Stimulated activated CD8-positive, alpha-beta memory T cell treated with anti-CD3 and anti-CD28 coated beads, Interleukin-12 subunit alpha, Interleukin-12 subunit beta, amount 100 ng/mL, for 1 hour (primary cell): Measurements from ENCODE around the gene GPRC5C.
A peak's percentile ranks its signal among the peaks of the same experiment; 100 is the strongest.

ENCODE experiments used
- DNase-seq: peaks from one replicate; pipeline ENCODE4 v3.0.0-alpha.2; 2020; ENCODE audit warnings: low read depth

Gene GPRC5C

GRCh38 chr17:74452841-74453661, 21.2 kb downstream of the GPRC5C start:
- DNase-seq = no peak

GRCh38 chr17:74453665-74454196, 21.8 kb downstream of the GPRC5C start:
- DNase-seq = peak; percentile 50

DNA sequence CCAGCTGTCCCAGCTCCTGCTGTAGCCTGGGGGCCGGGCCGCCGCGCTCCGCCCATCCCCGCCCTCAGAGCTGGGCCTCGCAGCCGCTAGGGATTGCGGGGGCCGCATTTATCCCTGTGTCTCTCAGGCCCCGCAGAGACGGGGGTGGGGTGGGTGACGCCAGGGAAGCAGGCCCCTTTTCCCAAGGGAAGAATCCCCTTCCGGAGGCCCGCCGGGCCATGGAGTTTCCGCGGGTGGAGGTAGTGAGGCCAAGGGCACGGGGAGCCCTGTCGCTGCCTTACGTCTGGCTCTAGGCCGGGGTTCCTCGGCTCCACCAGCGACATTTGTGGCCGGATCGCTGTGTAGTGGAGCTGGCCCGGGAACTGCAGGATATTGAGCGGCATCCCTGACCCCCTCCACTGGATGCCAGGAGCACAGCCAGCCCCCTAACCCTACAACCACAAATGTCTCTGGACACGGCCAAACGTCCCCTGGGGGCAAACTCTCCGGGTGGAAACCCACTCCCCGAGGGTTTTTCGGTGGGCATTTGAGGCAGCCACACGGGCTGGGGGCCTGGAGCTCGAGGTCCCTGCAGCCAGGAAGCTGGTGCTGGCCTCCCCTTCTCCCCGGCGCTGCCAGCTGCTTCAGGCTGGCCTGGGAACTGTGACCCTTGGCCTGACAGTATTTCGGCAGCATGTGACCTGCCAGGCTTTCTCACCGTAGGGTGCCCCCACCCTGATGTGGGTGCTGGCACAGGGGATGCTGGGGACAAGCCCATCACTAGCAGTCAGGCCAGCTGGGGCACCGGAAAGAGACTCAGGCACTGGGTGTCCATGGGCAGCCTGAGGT, 22.5 kb downstream of the GPRC5C start:
- no peak for DNase-seq

- no peak for DNase-seq
These were observed 23.2 kb downstream of the GPRC5C start for GRCh38 chr17:74455025-74455545.

DNA sequence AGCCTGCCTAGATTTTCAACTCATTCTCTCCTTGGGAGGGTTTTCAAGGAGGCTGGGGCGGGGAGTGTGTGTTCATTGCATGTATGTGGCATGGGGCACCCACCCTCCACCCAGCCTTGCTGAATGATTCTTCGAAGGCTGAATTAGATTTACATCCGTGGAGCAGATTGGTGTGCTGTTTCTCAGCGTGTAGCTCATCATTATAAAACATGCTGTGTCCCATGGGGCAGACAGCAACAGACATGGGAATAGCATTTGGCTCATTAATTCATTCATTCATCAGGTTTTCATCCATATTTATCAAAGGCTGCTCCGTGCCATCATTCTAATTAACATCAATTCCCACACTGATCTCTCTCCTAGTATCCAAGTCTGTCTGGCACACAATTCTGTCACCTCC, 23.9 kb downstream of the GPRC5C start:
- DNase-seq = no peak

DNA sequence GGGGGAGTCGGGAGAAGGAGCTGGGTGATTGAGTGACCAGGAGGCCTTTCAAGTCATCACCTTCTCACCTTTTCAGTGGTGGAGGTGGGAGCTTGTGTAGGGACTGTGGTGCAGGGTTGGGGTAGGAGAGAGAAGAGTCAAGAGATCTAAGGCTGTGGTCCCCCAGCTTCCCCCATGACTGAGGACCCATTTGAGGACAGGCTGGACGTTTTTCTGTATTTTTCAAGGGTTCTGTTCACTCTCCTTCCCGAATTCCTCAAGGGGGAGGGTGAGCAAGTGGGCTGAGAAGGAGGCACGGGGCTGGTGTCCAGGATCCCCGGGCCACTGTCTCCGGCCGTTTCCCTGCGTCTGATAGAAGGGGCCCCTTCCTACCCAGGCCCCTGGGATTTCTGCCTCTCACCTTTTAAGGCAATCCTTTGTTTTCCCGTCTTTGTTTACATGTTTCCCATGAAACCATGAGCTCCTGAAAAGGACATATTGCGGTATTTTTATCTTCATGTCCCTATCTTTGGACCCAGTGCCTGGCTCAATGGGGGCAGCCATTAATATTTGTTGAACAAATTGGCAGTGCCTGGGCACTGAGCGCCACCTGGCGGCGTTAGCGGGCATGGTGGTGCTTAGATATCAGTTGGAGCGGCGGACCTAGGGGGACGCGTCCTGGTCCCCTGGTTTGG, 25.4 kb downstream of the GPRC5C start:
- DNase-seq = peak; percentile 62

- DNase-seq = no peak
These were observed 25.9 kb downstream of the GPRC5C start for GRCh38 chr17:74457820-74458166.

- no peak for DNase-seq
These were observed 26.9 kb downstream of the GPRC5C start for GRCh38 chr17:74458835-74459234.

DNA sequence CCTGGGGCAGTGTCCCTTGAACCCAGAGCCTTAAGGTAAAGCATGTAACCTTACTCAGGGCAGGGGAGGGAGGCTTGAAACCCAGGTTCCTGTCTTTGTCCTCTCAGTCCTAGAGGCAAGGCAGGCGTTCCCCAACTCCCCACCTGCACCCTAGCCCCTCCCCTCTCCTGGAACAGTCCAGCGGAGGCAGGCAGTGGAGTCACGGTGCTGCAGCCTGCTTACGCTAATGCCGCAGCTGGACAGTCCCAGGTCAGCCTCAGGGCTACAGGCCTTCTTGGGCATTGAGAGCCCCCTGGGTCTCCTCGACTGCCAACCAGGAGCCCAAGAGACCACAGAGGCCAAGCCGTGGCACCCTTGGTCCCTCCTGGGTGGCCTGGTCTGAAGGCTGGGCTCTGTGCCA, 27.7 kb downstream of the GPRC5C start:
- no peak for DNase-seq

GRCh38 chr17:74460241-74460640, 28.4 kb downstream of the GPRC5C start:
- no peak for DNase-seq

- no peak for DNase-seq
These were observed 29.1 kb downstream of the GPRC5C start for GRCh38 chr17:74460996-74461395.

DNA sequence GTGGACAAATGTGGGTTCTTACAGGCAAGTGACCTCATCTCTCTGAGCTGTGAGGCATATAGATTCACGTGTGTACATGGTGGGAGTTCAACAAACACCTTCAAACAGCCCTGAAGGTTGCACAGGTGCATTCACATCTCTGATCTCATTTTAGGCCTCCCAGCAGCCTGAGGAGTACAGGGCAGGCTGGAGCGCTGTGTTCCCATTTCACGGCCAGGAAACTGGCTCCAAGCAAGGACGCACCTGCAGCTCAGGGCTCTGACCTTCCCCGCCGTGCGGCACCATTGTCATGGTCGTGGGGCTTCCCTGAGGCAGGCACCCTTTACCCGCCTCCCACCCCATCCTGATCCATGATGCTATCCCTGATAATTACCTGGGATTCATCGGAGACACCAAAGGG, 29.7 kb downstream of the GPRC5C start:
- no peak for DNase-seq

GRCh38 chr17:74464730-74465377, 33.0 kb downstream of the GPRC5C start:
- DNase-seq = no peak

DNA sequence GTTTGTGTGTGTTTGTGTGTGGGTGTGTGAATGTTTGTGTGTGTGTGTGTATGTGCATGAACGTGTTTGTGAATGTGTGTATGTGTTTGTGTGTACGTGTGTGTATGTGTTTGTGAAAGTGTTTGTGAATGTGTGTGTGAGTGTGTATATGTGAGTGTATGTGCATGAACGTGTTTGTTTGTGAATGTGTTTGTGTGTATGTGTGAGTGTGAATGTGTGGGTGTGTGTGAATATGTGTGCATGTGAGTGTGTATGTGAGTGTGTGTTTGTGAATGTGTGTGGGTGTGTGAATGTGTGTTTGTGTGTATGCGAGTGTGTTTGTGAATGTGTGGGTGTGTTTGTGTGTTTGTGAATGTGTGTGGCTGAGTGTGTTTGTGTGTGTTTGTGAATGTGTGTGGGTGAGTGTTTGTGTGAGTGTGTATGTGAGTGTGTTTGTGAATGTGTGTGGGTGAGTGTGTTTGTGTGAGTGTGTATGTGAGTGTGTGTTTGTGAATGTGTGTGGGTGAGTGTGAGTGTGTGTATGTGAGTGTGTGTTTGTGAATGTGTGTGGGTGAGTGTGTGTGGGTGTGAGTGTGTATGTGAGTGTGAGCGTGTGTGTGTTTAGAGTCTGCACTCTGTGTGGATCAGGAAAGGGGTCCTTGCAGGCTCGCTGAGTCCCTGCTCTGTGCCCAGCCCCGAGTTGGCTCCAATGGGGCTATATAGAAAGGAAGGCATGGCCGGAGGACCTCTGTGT, 33.7 kb downstream of the GPRC5C start:
- no peak for DNase-seq

DNA sequence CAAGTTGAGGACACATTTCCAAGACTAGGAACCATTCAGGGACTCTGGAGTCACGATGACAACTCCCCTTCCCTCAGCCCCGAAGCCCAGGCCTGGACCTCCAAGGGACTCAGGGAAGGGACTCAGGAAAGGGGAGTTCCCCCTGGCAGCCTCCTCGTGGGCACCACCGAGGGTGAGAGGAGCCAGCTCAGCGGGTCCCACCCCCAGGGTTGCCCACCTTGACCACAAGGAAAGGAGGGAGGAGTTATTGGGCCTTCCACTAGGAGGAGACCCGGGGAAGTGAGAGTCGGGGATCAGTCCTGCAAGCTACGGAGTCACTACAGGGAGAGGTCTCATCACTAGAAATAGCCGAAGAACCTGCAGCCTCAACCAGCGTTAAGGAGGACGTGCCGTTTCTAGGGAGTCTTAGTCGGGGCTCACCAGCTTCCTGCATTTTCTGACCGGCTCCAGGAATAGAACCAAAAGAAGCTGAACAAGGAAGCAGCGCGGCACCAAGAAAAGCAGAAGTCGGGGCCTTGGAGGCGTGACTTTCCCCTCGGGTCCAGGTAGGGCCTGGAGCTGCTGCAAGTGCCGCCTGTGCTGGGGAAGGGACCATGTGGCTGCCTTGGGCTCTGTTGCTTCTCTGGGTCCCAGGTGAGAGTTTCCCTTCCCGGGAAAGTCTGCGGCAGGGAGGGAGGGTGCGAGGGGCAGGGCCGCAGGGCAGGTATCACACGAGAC, 34.4 kb downstream of the GPRC5C start, which contains the start of gene CD300A:
Gene CD300A (plus strand): TSS at position 524 of the 717 bp plus-strand sequence. CDS start 70 bp downstream, at position 594.
- DNase-seq = no peak

GRCh38 chr17:74466828-74467184, 34.9 kb downstream of the GPRC5C start:
- no peak for DNase-seq

GRCh38 chr17:74467221-74467951, 35.5 kb downstream of the GPRC5C start:
- no peak for DNase-seq

GRCh38 chr17:74471341-74471740, 39.5 kb downstream of the GPRC5C start:
- no peak for DNase-seq

DNA sequence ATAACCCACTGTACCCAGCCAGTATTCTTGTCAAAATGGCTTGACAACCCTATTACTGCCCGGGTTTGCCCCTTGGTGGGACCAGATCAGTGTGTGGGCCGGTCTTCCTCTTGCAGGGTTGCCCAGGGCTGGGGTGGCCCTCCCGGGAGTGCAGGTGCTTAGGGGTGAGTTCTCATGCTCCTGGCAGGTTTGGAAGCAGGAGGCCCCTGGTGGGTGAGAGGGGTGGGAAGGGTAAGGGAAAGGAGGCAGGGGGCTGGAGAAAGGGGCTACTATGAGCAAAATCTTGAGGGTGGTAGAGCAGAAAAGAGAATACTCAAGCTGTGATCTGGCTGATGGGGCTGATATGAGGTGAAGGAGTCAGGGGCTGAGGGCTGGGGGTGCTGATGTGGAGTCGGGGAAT, 41.0 kb downstream of the GPRC5C start:
- DNase-seq = no peak

DNA sequence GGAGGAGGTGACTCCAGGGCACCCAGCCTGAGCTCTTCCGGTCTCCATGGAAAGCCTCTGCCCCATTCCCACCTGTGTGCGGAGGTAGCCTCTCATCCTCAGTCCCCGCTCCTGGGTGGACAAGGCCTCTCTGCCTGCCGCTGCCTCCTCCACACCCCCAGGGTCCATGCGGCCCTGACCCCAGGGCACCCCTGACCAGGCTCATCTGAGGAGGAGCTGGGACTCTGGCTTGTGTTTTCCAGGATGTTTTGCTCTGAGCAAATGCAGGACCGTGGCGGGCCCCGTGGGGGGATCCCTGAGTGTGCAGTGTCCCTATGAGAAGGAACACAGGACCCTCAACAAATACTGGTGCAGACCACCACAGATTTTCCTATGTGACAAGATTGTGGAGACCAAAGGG, 41.4 kb downstream of the GPRC5C start:
- DNase-seq = no peak
